ENCODE data around the gene PRDM15. TPM values are rescaled to one million over a fixed set of nuclear protein-coding genes. Genes with fewer than 3 reads are reported as not detected.
A peak's percentile ranks its signal among the peaks of the same experiment; 100 is the strongest.

The PRDM15 gene
- total and polyA plus RNA-seq, 8 donors, result 0.92 to 44.6 (median 3.4) TPM

GRCh38 chr21:41768437-41769042 lies 110.6 kb downstream of the PRDM15 start:
- Histone ChIP-seq H3K9me3 (no peaks in the 10 kb centered on the region), H3K4me1 (peaks cover 23 to 49% (median 39%) of the 10 kb centered on the region in 4 donors), H3K27me3 (peaks cover 7 to 99% (median 45%) of the 10 kb centered on the region in 3 donors), H3K27ac (peak overlapping the region; percentile 41 to 77 (median 52)), H3K4me3 (peak overlapping the region; percentile 8 to 51 (median 25)), H3K36me3 (no peaks in the 10 kb centered on the region)
- intact Hi-C loops (cut with DNase I; ENCODE audit: low total_unique reads), result no loop called here
- DNase-seq, result peak; percentile 78 to 92
- WGBS, 5 donors, result 2 to 4% (median 2%) methylated on average over 17 of the region's 17 CpGs
- TF ChIP-seq POLR2AphosphoS5 (IDR thresholded peaks at IDR 0.05), result no peak
- no peak for TF ChIP-seq POLR2A (IDR thresholded peaks at IDR 0.05)
- no peak for TF ChIP-seq CTCF (IDR thresholded peaks at IDR 0.05)
- no peak for TF ChIP-seq EP300 (IDR thresholded peaks at IDR 0.05)

- Histone ChIP-seq H3K27me3 (peaks cover 7 to 100% (median 44%) of the 10 kb centered on the region in 3 donors), H3K4me1 (peaks cover 30 to 55% (median 46%) of the 10 kb centered on the region in 4 donors), H3K4me3 (peak overlapping the region; percentile 8 to 51 (median 14)), H3K9me3 (no peaks in the 10 kb centered on the region), H3K27ac (peak overlapping the region; percentile 49 to 95 (median 85)), H3K36me3 (no peaks in the 10 kb centered on the region)
- 3 to 5% (median 3%) methylated on average over 26 of the region's 26 CpGs for WGBS, 5 donors
- TF ChIP-seq POLR2A (IDR thresholded peaks at IDR 0.05) (no peak), CTCF (IDR thresholded peaks at IDR 0.05) (no peak), POLR2AphosphoS5 (IDR thresholded peaks at IDR 0.05) (no peak), EP300 (IDR thresholded peaks at IDR 0.05) (no peak)
- intact Hi-C loops (cut with DNase I; ENCODE audit: low total_unique reads), result no loop called here
- DNase-seq, result peak in 1 of 2 donors; percentile 61
Measured at GRCh38 chr21:41767606-41768436, 111.3 kb downstream of the PRDM15 start.

GRCh38 chr21:41766883-41767605 lies 112.1 kb downstream of the PRDM15 start, which contains the start of gene RIPK4:
TSS of gene RIPK4 (minus strand) at chr21:41767052. CDS start at chr21:41767041, 11 bp downstream.
- Histone ChIP-seq H3K4me1 (peaks cover 38 to 63% (median 53%) of the 10 kb centered on the region in 4 donors), H3K27ac (peak within 1 kb of the TSS; percentile 90 to 97 (median 92)), H3K36me3 (no peaks in the 10 kb centered on the region), H3K9me3 (no peaks in the 10 kb centered on the region), H3K27me3 (peaks cover 7 to 100% (median 36%) of the 10 kb centered on the region in 3 donors), H3K4me3 (peak within 1 kb of the TSS; percentile 51 to 65 (median 53))
- intact Hi-C loops (cut with DNase I; ENCODE audit: low total_unique reads), result no loop called here
- 1 to 5% (median 2%) methylated on average over 22 to 53 of the region's 53 CpGs for WGBS, 5 donors
- peak; percentile 92 to 94 for DNase-seq
- TF ChIP-seq EP300 (IDR thresholded peaks at IDR 0.05) (no peak), POLR2AphosphoS5 (IDR thresholded peaks at IDR 0.05) (peak; percentile 26 to 96 (median 96)), POLR2A (IDR thresholded peaks at IDR 0.05) (peak in 1 of 4 donors; percentile 84), CTCF (IDR thresholded peaks at IDR 0.05) (no peak)

Data from stomach (tissue), 9 donors.